Breast epithelium (tissue), 3 donors: ENCODE results near the gene POLDIP3.

Source experiments
- CTCF ChIP-seq, 3 donors: fragments of 450-650 bp; IDR thresholded peaks; one replicate each; pipeline ENCODE4 v1.5.1; 2016 to 2017; ENCODE audit warnings: antibody characterized with exemption in 3 of 3, mild to moderate bottlenecking in 3 of 3, moderate library complexity in 3 of 3
- POLR2A ChIP-seq: fragments of 450-650 bp; IDR thresholded peaks from one replicate; pipeline ENCODE4 v1.6.1; 2016; ENCODE audit warnings: antibody characterized with exemption, mild to moderate bottlenecking, moderate library complexity
- POLR2AphosphoS5 ChIP-seq, 3 donors: sonication (generic); formaldehyde crosslinking; IDR thresholded peaks; one replicate each; pipeline ENCODE4 v1.6.1; 2017; ENCODE audit warnings: antibody characterized with exemption in 3 of 3

GRCh38 chr22:42536166-42536565, 78.5 kb downstream of the POLDIP3 start:
- TF ChIP-seq CTCF (IDR thresholded peaks at IDR 0.05) = no peak
- no peak for TF ChIP-seq POLR2A
- TF ChIP-seq POLR2AphosphoS5 (IDR thresholded peaks at IDR 0.05) = no peak
